ENCODE data around the gene MEX3C. TPM values are rescaled to one million over a fixed set of nuclear protein-coding genes. Genes with fewer than 3 reads are reported as not detected.

Gene MEX3C
- total RNA-seq, 1 donor from 2014 or later = 53.5 TPM

DNA sequence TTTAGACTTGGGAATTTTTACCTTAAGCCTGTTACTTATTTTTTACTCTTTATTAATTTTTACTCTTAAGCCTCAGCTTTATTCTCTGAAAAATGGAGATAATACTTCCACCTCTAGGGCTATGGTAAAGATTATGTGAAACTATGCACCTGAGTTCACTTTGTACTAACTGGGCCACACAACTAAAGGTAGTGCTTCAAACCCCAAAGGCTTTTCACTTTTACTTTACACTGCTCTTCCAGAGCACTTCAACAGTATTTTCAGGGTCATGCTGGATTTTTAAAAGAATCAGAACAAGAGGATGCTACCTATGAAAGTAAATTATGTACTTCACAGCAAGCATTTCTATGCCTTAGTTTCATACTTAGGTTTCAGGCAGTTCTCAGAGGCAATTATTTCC is 27.8 kb downstream of the MEX3C start:
- Mint-ChIP-seq H3K4me1 (ENCODE audit: unreplicated experiment) (peaks cover 13% of the 10 kb centered on the region), H3K9me3 (ENCODE audit: unreplicated experiment) (no peaks in the 10 kb centered on the region), H3K27ac (ENCODE audit: unreplicated experiment) (no peak overlapping the region), H3K27me3 (ENCODE audit: unreplicated experiment) (no peaks in the 10 kb centered on the region), H3K36me3 (ENCODE audit: unreplicated experiment) (peaks cover 11% of the 10 kb centered on the region), H3K4me3 (ENCODE audit: unreplicated experiment) (no peak overlapping the region)
- TF ChIP-seq, protein P1, sequence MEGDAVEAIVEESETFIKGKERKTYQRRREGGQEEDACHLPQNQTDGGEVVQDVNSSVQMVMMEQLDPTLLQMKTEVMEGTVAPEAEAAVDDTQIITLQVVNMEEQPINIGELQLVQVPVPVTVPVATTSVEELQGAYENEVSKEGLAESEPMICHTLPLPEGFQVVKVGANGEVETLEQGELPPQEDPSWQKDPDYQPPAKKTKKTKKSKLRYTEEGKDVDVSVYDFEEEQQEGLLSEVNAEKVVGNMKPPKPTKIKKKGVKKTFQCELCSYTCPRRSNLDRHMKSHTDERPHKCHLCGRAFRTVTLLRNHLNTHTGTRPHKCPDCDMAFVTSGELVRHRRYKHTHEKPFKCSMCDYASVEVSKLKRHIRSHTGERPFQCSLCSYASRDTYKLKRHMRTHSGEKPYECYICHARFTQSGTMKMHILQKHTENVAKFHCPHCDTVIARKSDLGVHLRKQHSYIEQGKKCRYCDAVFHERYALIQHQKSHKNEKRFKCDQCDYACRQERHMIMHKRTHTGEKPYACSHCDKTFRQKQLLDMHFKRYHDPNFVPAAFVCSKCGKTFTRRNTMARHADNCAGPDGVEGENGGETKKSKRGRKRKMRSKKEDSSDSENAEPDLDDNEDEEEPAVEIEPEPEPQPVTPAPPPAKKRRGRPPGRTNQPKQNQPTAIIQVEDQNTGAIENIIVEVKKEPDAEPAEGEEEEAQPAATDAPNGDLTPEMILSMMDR (IDR thresholded peaks at IDR 0.05) = no peak
- DNase-seq (ENCODE audit: extremely low spot score, unreplicated experiment) = no peak

- Mint-ChIP-seq H3K9me3 (ENCODE audit: unreplicated experiment) (no peaks in the 10 kb centered on the region), H3K4me3 (ENCODE audit: unreplicated experiment) (no peak overlapping the region), H3K36me3 (ENCODE audit: unreplicated experiment) (peaks cover 7% of the 10 kb centered on the region), H3K4me1 (ENCODE audit: unreplicated experiment) (peaks cover 15% of the 10 kb centered on the region), H3K27ac (ENCODE audit: unreplicated experiment) (no peak overlapping the region), H3K27me3 (ENCODE audit: unreplicated experiment) (no peaks in the 10 kb centered on the region)
- TF ChIP-seq, protein P1 (IDR thresholded peaks at IDR 0.05) = no peak
- no peak for DNase-seq (ENCODE audit: extremely low spot score, unreplicated experiment)
These were observed 28.4 kb downstream of the MEX3C start for GRCh38 chr18:51168960-51169662.

- Mint-ChIP-seq H3K27me3 (ENCODE audit: unreplicated experiment) (no peaks in the 10 kb centered on the region), H3K27ac (ENCODE audit: unreplicated experiment) (no peak overlapping the region), H3K36me3 (ENCODE audit: unreplicated experiment) (peaks cover 4% of the 10 kb centered on the region), H3K9me3 (ENCODE audit: unreplicated experiment) (no peaks in the 10 kb centered on the region), H3K4me3 (ENCODE audit: unreplicated experiment) (no peak overlapping the region), H3K4me1 (ENCODE audit: unreplicated experiment) (peaks cover 15% of the 10 kb centered on the region)
- no peak for DNase-seq (ENCODE audit: extremely low spot score, unreplicated experiment)
- TF ChIP-seq, protein P1 (IDR thresholded peaks at IDR 0.05) = no peak
These were observed 29.3 kb downstream of the MEX3C start for GRCh38 chr18:51168026-51168742.

GRCh38 chr18:51165296-51165695 is 32.2 kb downstream of the MEX3C start:
- no peak for DNase-seq (ENCODE audit: extremely low spot score, unreplicated experiment)
- Mint-ChIP-seq H3K27ac (ENCODE audit: unreplicated experiment) (no peak overlapping the region), H3K27me3 (ENCODE audit: unreplicated experiment) (no peaks in the 10 kb centered on the region), H3K36me3 (ENCODE audit: unreplicated experiment) (no peaks in the 10 kb centered on the region), H3K4me3 (ENCODE audit: unreplicated experiment) (no peak overlapping the region), H3K4me1 (ENCODE audit: unreplicated experiment) (peaks cover 15% of the 10 kb centered on the region), H3K9me3 (ENCODE audit: unreplicated experiment) (no peaks in the 10 kb centered on the region)
- TF ChIP-seq, protein P1 (IDR thresholded peaks at IDR 0.05) = no peak

DNA sequence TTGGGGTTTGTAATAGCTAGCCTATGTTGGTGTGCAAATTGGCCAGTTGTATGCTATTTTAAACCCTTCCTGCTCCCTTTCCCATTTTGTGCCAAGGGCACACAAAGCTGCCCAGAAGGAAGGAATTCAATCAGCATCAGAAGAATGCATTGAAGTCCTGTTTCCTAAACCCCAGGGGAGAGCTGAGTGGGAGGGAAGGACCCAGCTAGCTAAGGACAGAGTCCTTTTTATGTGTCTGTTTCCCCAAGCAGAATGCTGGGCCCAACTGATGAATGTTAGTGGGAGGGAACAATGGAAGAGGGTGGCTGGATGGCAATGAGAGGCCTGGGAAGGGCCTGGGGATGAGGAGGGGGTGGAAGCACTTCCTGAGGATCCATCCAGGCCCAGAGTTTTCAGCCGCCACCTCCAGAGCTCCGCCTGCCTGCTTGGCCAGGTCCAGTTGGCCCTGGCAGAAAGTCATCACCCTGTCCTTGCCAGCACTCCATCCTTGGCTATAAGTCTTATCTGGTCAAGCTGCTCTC is 32.7 kb downstream of the MEX3C start:
- H3K9me3 Mint-ChIP-seq (ENCODE audit: unreplicated experiment) = no peaks in the 10 kb centered on the region
- TF ChIP-seq, protein P1 (IDR thresholded peaks at IDR 0.05) = no peak
- H3K27ac Mint-ChIP-seq (ENCODE audit: unreplicated experiment) = no peak overlapping the region
- no peak for DNase-seq (ENCODE audit: extremely low spot score, unreplicated experiment)
- H3K27me3 Mint-ChIP-seq (ENCODE audit: unreplicated experiment) = no peaks in the 10 kb centered on the region
- H3K4me1 Mint-ChIP-seq (ENCODE audit: unreplicated experiment) = peaks cover 15% of the 10 kb centered on the region
- H3K4me3 Mint-ChIP-seq (ENCODE audit: unreplicated experiment) = no peak overlapping the region
- no peaks in the 10 kb centered on the region for H3K36me3 Mint-ChIP-seq (ENCODE audit: unreplicated experiment)

Data from osteocyte (in vitro differentiated cells).